Suprapubic skin (tissue), 4 donors: ENCODE data around the gene DND1. TPM values are rescaled to one million over a fixed set of nuclear protein-coding genes. Genes with fewer than 3 reads are reported as not detected.
"Not testable (repeated sequence)": the region's sequence is repeated elsewhere in the genome, so short reads cannot be mapped to it uniquely, and the experiment has no call there.

Experiments
- DNase-seq, 2 donors: peaks; one replicate each; pipeline ENCODE4 v3.0.0-alpha.2; 2019; ENCODE audit warnings: low spot score in 2 of 2
- H3K27ac ChIP-seq: fragments of 200-600 bp; sonication (generic); one replicate; pipeline ENCODE4 v1.5.1; 2019
- H3K27me3 ChIP-seq: fragments of 200-600 bp; sonication (generic); one replicate; pipeline ENCODE4 v1.5.1; 2019
- H3K36me3 ChIP-seq: fragments of 200-600 bp; sonication (generic); one replicate; pipeline ENCODE4 v1.5.1; 2019
- H3K4me1 ChIP-seq: fragments of 200-600 bp; sonication (generic); one replicate; pipeline ENCODE4 v1.5.1; 2019
- H3K4me3 ChIP-seq: fragments of 200-600 bp; sonication (generic); one replicate; pipeline ENCODE4 v1.5.1; 2019; ENCODE audit warnings: mild to moderate bottlenecking
- H3K9me3 ChIP-seq: fragments of 200-600 bp; sonication (generic); one replicate; pipeline ENCODE4 v1.5.1; 2019
- CTCF ChIP-seq, 2 donors: fragments of 200-600 bp in 1 of 2; fragments of 450-650 bp in 1 of 2; sonication (generic) in 1 of 2; IDR thresholded peaks; one replicate each; pipeline ENCODE4 v1.5.1; 2016 to 2019; ENCODE audit warnings: antibody characterized with exemption in 2 of 2, mild to moderate bottlenecking in 1 of 2, moderate library complexity in 1 of 2
- EP300 ChIP-seq: sonication (generic); formaldehyde crosslinking; IDR thresholded peaks from one replicate; pipeline ENCODE4 v1.6.1; 2017; ENCODE audit warnings: antibody characterized with exemption
- POLR2A ChIP-seq, 2 donors: fragments of 450-650 bp; IDR thresholded peaks; one replicate each; pipeline ENCODE4 v1.6.1; 2017; ENCODE audit warnings: antibody characterized with exemption in 2 of 2, mild to moderate bottlenecking in 2 of 2, moderate library complexity in 2 of 2
- POLR2AphosphoS5 ChIP-seq, 3 donors: sonication (generic); formaldehyde crosslinking; IDR thresholded peaks; one replicate each; pipeline ENCODE4 v1.6.1; 2017; ENCODE audit warnings: antibody characterized with exemption in 3 of 3
- WGBS: methylation state at CpG from one replicate; pipeline ENCODE4 v1.1.5; 2018; 5-methylcytosine and 5-hydroxymethylcytosine counted together
- total RNA-seq, 4 donors: library from RNA; depleted of rRNA; stranded (reverse); fragments of >200 nt; gene quantifications; one replicate each; pipeline ENCODE4 v1.1.0, GENCODE V29; 2016

Gene DND1
- total RNA-seq, 4 donors from 2014 or later = 0.98 to 3.5 (median 2.6) TPM

GRCh38 chr5:140710899-140711552, 37.6 kb upstream of the DND1 start:
- no peaks in the 10 kb centered on the region for H3K27me3 ChIP-seq
- peak overlapping the region; percentile 82 for H3K27ac ChIP-seq
- TF ChIP-seq CTCF (IDR thresholded peaks at IDR 0.05) (no peak), POLR2AphosphoS5 (IDR thresholded peaks at IDR 0.05) (peak in 2 of 3 donors; percentile 70 to 77), EP300 (no peak), POLR2A (IDR thresholded peaks at IDR 0.05) (peak in 1 of 2 donors; percentile 33)
- peaks cover 8% of the 10 kb centered on the region for H3K4me1 ChIP-seq
- WGBS = under 1% methylated on average over 27 of the region's 27 CpGs
- H3K9me3 ChIP-seq = no peaks in the 10 kb centered on the region
- peak overlapping the region; percentile 63 for H3K4me3 ChIP-seq
- DNase-seq = peak; percentile 91 to 92
- H3K36me3 ChIP-seq = peaks cover 14% of the 10 kb centered on the region

- DNase-seq, H3K27ac ChIP-seq, H3K4me1 ChIP-seq, H3K4me3 ChIP-seq, H3K27me3 ChIP-seq, H3K9me3 ChIP-seq: not testable (repeated sequence)
- 97% methylated on average over 9 of the region's 9 CpGs for WGBS
- H3K36me3 ChIP-seq = peaks cover 36% of the 10 kb centered on the region
Observed at GRCh38 chr5:140708787-140709186, 35.4 kb upstream of the DND1 start.

- Histone ChIP-seq H3K9me3 (no peaks in the 10 kb centered on the region), H3K27ac (no peak overlapping the region), H3K27me3 (no peaks in the 10 kb centered on the region), H3K36me3 (peaks cover 46% of the 10 kb centered on the region), H3K4me1 (peaks cover 8% of the 10 kb centered on the region), H3K4me3 (no peak overlapping the region)
- TF ChIP-seq CTCF (IDR thresholded peaks at IDR 0.05) (no peak), POLR2AphosphoS5 (IDR thresholded peaks at IDR 0.05) (no peak), EP300 (no peak), POLR2A (IDR thresholded peaks at IDR 0.05) (no peak)
- no peak for DNase-seq
- WGBS = 92% methylated on average over 4 of the region's 4 CpGs
Observed at GRCh38 chr5:140707812-140708211, 34.4 kb upstream of the DND1 start.

GRCh38 chr5:140700177-140701144, 27.1 kb upstream of the DND1 start, which contains the start of gene ZMAT2:
TSS of gene ZMAT2 (plus strand) at chr5:140700447. CDS start at chr5:140700461, 14 bp downstream.
- H3K27me3 ChIP-seq = no peaks in the 10 kb centered on the region
- 2% methylated on average over 42 of the region's 44 CpGs for WGBS
- H3K27ac ChIP-seq = peak within 1 kb of the TSS; percentile 83
- peaks cover 78% of the 10 kb centered on the region for H3K36me3 ChIP-seq
- H3K4me3 ChIP-seq = peak within 1 kb of the TSS; percentile 95
- DNase-seq = peak; percentile 95 to 97
- H3K9me3 ChIP-seq = no peaks in the 10 kb centered on the region
- peaks cover 17% of the 10 kb centered on the region for H3K4me1 ChIP-seq
- peak; percentile 36 to 82 (median 73) for TF ChIP-seq POLR2AphosphoS5 (IDR thresholded peaks at IDR 0.05)
- TF ChIP-seq CTCF (IDR thresholded peaks at IDR 0.05) = no peak
- TF ChIP-seq POLR2A (IDR thresholded peaks at IDR 0.05) = peak in 1 of 2 donors; percentile 82

GRCh38 chr5:140696891-140697492, 23.6 kb upstream of the DND1 start:
- 92% methylated on average over 2 of the region's 4 CpGs for WGBS
- DNase-seq = no peak
- TF ChIP-seq POLR2A (IDR thresholded peaks at IDR 0.05) = no peak
- no peak for TF ChIP-seq CTCF (IDR thresholded peaks at IDR 0.05)
- TF ChIP-seq EP300 = no peak
- TF ChIP-seq POLR2AphosphoS5 (IDR thresholded peaks at IDR 0.05) = no peak
- Histone ChIP-seq H3K36me3 (peaks cover 60% of the 10 kb centered on the region), H3K4me3 (no peak overlapping the region), H3K9me3 (no peaks in the 10 kb centered on the region), H3K27me3 (no peaks in the 10 kb centered on the region), H3K27ac (no peak overlapping the region), H3K4me1 (peaks cover 35% of the 10 kb centered on the region)
